GM12801 (cell line): ENCODE measurements around the gene SERINC5.

Experiments used
- TF ChIP-seq, protein P1 (sequence below): IDR thresholded peaks from one replicate; pipeline ENCODE4 v1.5.1; 2011; ENCODE audit warnings: control low read depth; ENCODE audit not compliant: insufficient read length; ENCODE audit errors: extremely low read depth

Gene SERINC5

DNA sequence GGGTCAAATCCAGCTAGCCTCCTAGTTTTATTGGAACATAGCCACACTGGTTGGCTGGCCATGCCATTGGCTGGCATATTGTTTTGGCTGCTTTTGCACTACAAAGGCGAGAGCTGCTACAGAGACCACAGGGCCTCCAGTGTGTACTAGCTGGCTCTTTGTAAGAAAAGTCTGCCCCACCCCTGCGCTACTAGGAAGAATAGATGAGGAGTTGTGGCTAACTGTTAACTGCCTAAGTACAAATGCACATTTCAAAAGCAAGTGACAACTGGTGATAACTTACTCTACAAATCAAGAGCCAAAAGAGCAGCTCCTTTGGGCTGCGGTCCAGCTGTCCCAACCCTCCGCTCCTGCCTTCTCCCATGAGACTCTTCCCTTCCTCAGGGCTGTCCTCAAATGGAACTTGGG lies 63.9 kb downstream of the SERINC5 start:
- TF ChIP-seq, protein P1, sequence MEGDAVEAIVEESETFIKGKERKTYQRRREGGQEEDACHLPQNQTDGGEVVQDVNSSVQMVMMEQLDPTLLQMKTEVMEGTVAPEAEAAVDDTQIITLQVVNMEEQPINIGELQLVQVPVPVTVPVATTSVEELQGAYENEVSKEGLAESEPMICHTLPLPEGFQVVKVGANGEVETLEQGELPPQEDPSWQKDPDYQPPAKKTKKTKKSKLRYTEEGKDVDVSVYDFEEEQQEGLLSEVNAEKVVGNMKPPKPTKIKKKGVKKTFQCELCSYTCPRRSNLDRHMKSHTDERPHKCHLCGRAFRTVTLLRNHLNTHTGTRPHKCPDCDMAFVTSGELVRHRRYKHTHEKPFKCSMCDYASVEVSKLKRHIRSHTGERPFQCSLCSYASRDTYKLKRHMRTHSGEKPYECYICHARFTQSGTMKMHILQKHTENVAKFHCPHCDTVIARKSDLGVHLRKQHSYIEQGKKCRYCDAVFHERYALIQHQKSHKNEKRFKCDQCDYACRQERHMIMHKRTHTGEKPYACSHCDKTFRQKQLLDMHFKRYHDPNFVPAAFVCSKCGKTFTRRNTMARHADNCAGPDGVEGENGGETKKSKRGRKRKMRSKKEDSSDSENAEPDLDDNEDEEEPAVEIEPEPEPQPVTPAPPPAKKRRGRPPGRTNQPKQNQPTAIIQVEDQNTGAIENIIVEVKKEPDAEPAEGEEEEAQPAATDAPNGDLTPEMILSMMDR = no peak

DNA sequence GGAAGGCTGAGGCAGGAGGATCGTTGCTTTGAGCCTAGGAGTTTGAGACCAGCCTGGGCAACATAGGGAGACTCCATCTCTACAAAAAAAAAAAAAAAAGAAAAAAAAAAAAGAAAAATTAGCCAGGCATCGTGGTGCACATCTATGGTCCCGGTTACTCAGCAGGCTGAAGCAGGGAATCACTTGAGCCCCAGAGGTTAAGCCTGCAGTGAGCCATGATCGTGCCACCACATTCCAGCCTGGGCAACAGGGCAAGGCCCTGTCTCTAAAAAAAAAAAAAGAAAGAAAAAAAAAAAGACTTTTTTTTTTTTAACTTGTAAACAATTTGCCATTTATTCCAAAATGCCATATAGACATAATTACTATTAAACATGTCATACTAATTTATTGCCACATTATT lies 64.5 kb downstream of the SERINC5 start:
- TF ChIP-seq, protein P1 = no peak

DNA sequence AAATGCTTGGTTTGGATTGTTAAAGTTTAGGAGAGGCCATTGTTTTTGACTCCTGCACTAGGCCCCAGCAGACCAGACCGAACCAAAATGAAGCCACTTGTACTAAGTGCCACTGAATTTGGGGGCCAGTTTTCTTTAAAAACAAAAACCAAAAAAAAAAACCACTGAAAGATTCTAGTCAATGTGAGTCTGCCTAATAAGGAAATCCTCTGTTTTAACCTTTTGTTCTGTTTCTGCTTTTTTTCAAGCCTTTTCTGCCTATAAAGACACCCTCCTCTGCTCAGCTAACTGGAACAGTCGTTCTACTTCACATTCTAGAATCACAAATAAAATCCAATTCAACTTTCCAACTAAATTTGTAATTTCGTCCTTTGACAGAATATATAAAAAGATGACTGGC lies 64.9 kb downstream of the SERINC5 start:
- TF ChIP-seq, protein P1 = no peak

DNA sequence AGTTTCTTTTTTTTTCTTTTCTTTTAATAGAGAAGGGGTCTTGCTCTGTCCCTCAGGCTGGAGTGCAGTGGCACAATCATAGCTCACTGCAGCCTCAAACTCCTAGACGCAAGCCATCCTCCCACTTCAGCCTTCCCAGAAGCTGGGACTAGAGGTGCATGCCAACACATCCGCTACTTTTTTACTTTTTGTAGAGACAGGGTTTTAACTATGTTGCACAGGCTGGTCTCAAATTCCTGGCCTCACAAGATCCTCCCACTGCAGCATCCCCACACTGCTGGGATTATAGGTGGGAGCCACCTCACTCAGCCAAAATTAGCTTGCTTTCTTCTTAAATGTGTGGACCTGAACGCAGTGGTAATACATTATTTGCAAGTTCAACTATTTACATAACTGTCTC lies 66.1 kb downstream of the SERINC5 start:
- TF ChIP-seq, protein P1 = no peak

DNA sequence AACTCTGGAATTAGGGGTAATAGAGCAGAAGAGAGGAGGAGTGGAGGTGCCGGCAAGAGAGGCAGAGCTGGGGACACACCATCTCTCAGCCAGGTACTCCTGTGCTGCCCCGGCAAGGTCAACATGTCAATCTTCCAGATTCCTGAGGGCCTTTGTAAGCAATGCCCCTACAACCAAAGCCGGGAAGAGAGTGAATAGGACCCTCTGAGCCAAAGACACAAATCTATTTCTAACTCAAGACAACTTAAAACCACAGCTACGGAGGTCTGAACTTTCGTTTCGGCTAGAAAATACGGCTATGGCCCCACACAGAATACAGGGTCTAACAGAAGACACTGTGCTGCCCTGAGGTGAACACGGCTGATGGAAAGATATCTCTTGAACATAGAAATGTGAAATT lies 66.6 kb downstream of the SERINC5 start:
- TF ChIP-seq, protein P1 = no peak

DNA sequence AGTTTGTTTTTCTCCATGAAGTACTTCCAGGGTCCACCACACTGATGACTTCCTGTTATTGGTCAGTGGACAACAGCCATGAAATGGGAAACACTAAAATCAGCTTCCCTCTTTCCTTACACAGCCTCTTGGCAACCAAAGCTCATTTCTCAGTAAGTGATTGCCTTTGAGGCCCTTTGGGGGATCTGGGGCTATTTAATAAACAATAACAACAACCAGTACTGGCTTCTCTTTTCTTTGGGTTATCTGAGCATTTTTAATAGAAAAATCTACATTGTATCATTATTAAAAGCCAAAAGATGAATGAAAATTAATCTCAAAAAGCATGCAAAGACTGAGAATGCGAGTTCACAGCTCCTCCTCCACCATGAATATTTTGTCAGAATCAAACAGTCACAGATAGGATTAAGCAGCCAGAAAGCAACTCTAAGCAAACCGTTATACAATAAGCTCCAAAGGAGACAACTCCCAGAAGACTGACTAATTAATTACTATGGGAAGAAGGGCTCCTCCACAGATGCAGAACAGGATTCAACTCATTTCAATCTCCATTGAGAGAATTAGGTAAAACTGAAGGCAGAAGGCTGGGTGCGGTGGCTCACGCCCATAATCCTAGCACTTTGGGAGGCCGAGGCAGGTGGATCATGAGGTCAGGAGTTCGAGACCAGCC lies 68.3 kb downstream of the SERINC5 start:
- TF ChIP-seq, protein P1 = no peak

DNA sequence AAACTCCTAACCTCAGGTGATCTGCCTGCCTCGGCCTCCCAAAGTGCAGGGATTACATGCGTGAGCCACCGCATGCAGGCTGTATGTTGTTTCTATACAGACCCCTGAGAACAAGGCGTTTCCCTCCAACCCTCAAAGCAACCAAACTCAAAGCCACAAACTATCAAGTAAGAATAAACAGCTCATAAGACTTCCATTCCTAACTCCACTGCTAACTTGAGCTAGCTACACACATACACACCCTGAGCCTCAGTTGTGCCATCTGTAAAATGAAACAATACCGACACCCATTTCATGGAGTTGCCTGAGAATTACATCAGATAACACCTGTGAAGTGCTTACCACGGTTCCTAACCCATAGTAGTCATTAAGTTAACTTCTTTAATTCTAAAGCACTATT lies 70.8 kb downstream of the SERINC5 start:
- TF ChIP-seq, protein P1 = no peak
